ENCODE data around the gene MAN2C1. TPM values are rescaled to one million over a fixed set of nuclear protein-coding genes. Genes with fewer than 3 reads are reported as not detected.

The MAN2C1 gene
- total RNA-seq, 1 donor from 2014 or later = 80.8 TPM

- Mint-ChIP-seq H3K36me3 (ENCODE audit: low read depth, unreplicated experiment) (peaks cover 12% of the 10 kb centered on the region), H3K27ac (ENCODE audit: unreplicated experiment) (no peak overlapping the region), H3K4me1 (ENCODE audit: low read depth, unreplicated experiment) (peaks cover 3% of the 10 kb centered on the region), H3K4me3 (ENCODE audit: unreplicated experiment) (no peak overlapping the region), H3K9me3 (ENCODE audit: unreplicated experiment) (no peaks in the 10 kb centered on the region), H3K27me3 (ENCODE audit: low read depth, unreplicated experiment) (no peaks in the 10 kb centered on the region)
- no peaks in the 10 kb centered on the region for H3K4me1 ChIP-seq (ENCODE audit: insufficient read depth, low read length)
- H3K27me3 ChIP-seq (ENCODE audit: insufficient read depth, low read length) = no peaks in the 10 kb centered on the region
- TF ChIP-seq EZH2 (IDR thresholded peaks at IDR 0.05; ENCODE audit: insufficient read depth, low read length) = no peak
- no peak for TF ChIP-seq CTCF (IDR thresholded peaks at IDR 0.05; ENCODE audit: insufficient read depth, low read depth, low read length)
- H3K36me3 ChIP-seq (ENCODE audit: insufficient read depth, low read length) = peaks cover 21% of the 10 kb centered on the region
- H3K9me3 ChIP-seq (ENCODE audit: insufficient read depth, low read depth, low read length) = no peaks in the 10 kb centered on the region
- no peaks in the 10 kb centered on the region for H3K79me2 ChIP-seq (ENCODE audit: insufficient read depth, low read length)
- H3K9ac ChIP-seq (ENCODE audit: low read length) = no peak overlapping the region
- H3K27ac ChIP-seq (ENCODE audit: low read depth, low read length) = no peak overlapping the region
- H4K20me1 ChIP-seq (ENCODE audit: insufficient read depth, low read length) = peaks cover 18% of the 10 kb centered on the region
- FAIRE-seq (no peak), DNase-seq (ENCODE audit: low read depth) (no peak)
- no peak overlapping the region for H3K4me3 ChIP-seq (ENCODE audit: insufficient read depth, low read depth, low read length)
- no peak overlapping the region for H3K4me2 ChIP-seq (ENCODE audit: low read length)
- H2AFZ ChIP-seq (ENCODE audit: low read depth, low read length) = no peak overlapping the region
These were observed 6.3 kb downstream of the MAN2C1 start for GRCh38 chr15:75361989-75362641.

DNA sequence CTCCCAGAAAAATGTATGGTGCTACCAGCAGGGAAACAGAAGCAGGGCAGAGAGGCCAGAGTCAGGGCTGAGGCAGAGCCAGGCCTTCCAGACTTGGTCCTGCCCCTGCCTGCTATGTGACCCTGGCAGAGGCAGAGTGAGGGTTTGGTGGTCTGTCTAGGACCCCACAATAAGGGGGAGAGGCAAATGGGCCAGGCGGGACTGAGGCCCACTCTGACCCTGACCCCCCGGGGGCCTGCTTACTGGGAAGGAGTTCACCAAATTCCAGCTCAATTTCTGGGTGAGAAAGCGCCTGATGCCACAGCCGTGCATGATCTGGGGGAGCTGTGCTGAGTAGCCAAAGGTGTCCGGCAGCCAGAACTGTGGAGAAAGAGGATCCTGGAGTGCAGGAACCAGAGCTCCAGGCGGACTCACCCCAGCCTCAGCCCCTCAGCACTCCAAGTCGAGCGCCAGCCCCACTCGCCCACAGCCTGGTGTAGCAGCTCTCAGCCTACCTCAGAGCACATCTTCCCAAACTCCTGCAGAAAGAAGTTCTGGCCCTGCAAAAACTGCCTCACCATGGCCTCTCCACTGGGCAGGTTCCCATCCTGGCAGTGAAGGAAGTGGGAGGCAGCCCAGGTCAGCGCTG is 6.9 kb downstream of the MAN2C1 start:
- peaks cover 12% of the 10 kb centered on the region for H3K36me3 Mint-ChIP-seq (ENCODE audit: low read depth, unreplicated experiment)
- no peaks in the 10 kb centered on the region for H3K27me3 ChIP-seq (ENCODE audit: insufficient read depth, low read length)
- H3K27ac Mint-ChIP-seq (ENCODE audit: unreplicated experiment) = no peak overlapping the region
- no peak overlapping the region for H2AFZ ChIP-seq (ENCODE audit: low read depth, low read length)
- DNase-seq (ENCODE audit: low read depth) (no peak), FAIRE-seq (no peak)
- H3K79me2 ChIP-seq (ENCODE audit: insufficient read depth, low read length) = no peaks in the 10 kb centered on the region
- H3K4me3 ChIP-seq (ENCODE audit: insufficient read depth, low read depth, low read length) = no peak overlapping the region
- H3K36me3 ChIP-seq (ENCODE audit: insufficient read depth, low read length) = peaks cover 22% of the 10 kb centered on the region
- H3K9me3 ChIP-seq (ENCODE audit: insufficient read depth, low read depth, low read length) = no peaks in the 10 kb centered on the region
- peaks cover 12% of the 10 kb centered on the region for H4K20me1 ChIP-seq (ENCODE audit: insufficient read depth, low read length)
- TF ChIP-seq EZH2 (IDR thresholded peaks at IDR 0.05; ENCODE audit: insufficient read depth, low read length) (no peak), CTCF (IDR thresholded peaks at IDR 0.05; ENCODE audit: insufficient read depth, low read depth, low read length) (no peak)
- no peaks in the 10 kb centered on the region for H3K9me3 Mint-ChIP-seq (ENCODE audit: unreplicated experiment)
- no peaks in the 10 kb centered on the region for H3K4me1 ChIP-seq (ENCODE audit: insufficient read depth, low read length)
- no peak overlapping the region for H3K4me3 Mint-ChIP-seq (ENCODE audit: unreplicated experiment)
- no peak overlapping the region for H3K4me2 ChIP-seq (ENCODE audit: low read length)
- no peaks in the 10 kb centered on the region for H3K27me3 Mint-ChIP-seq (ENCODE audit: low read depth, unreplicated experiment)
- no peak overlapping the region for H3K27ac ChIP-seq (ENCODE audit: low read depth, low read length)
- H3K9ac ChIP-seq (ENCODE audit: low read length) = no peak overlapping the region
- peaks cover 3% of the 10 kb centered on the region for H3K4me1 Mint-ChIP-seq (ENCODE audit: low read depth, unreplicated experiment)

DNA sequence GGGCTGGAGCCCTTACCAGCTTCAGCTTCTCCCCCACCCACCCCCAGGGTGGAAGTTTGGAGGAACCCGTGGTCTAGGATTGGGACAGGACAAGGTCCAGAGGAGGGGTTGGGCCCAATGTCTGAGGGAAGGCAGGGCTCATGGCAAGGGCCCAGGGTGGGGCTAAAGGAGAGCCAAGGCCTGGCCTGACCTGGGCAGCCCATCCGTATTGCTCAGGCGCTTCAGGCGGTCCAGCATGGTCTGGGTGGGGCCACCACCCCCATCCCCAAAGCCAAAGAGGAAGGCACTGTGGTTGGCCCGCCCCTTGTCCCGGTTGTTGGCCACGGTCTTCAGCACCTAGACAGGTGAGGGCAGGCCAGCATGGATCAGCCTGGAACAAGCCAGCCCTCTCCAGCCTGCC is 7.6 kb downstream of the MAN2C1 start:
- Mint-ChIP-seq H3K27ac (ENCODE audit: unreplicated experiment) (no peak overlapping the region), H3K36me3 (ENCODE audit: low read depth, unreplicated experiment) (peaks cover 12% of the 10 kb centered on the region), H3K9me3 (ENCODE audit: unreplicated experiment) (no peaks in the 10 kb centered on the region), H3K4me3 (ENCODE audit: unreplicated experiment) (no peak overlapping the region), H3K27me3 (ENCODE audit: low read depth, unreplicated experiment) (no peaks in the 10 kb centered on the region), H3K4me1 (ENCODE audit: low read depth, unreplicated experiment) (peaks cover 3% of the 10 kb centered on the region)
- Histone ChIP-seq H3K4me1 (ENCODE audit: insufficient read depth, low read length) (no peaks in the 10 kb centered on the region), H3K9me3 (ENCODE audit: insufficient read depth, low read depth, low read length) (no peaks in the 10 kb centered on the region), H3K27ac (ENCODE audit: low read depth, low read length) (no peak overlapping the region), H3K79me2 (ENCODE audit: insufficient read depth, low read length) (no peaks in the 10 kb centered on the region), H3K4me3 (ENCODE audit: insufficient read depth, low read depth, low read length) (no peak overlapping the region), H3K27me3 (ENCODE audit: insufficient read depth, low read length) (no peaks in the 10 kb centered on the region), H3K36me3 (ENCODE audit: insufficient read depth, low read length) (peaks cover 16% of the 10 kb centered on the region), H4K20me1 (ENCODE audit: insufficient read depth, low read length) (peaks cover 10% of the 10 kb centered on the region), H2AFZ (ENCODE audit: low read depth, low read length) (no peak overlapping the region), H3K9ac (ENCODE audit: low read length) (no peak overlapping the region), H3K4me2 (ENCODE audit: low read length) (no peak overlapping the region)
- FAIRE-seq = no peak
- TF ChIP-seq CTCF (IDR thresholded peaks at IDR 0.05; ENCODE audit: insufficient read depth, low read depth, low read length) (no peak), EZH2 (IDR thresholded peaks at IDR 0.05; ENCODE audit: insufficient read depth, low read length) (no peak)
- DNase-seq (ENCODE audit: low read depth) = no peak
